IMR-90 (cell line): Measurements from ENCODE around the gene RAD51C.

Experiments
- BHLHE40 ChIP-seq: fragments of 150-350 bp; IDR thresholded peaks from 2 replicates; pipeline ENCODE4 v1.6.1; 2016; ENCODE audit warnings: mild to moderate bottlenecking, low read depth, low read length
- CHD1 ChIP-seq: IDR thresholded peaks from 2 replicates; pipeline ENCODE4 v1.6.1; 2012; ENCODE audit warnings: low read depth, low read length, improper control_type of control experiment
- MAFK ChIP-seq: IDR thresholded peaks from 2 replicates; pipeline ENCODE4 v1.6.1; 2012; ENCODE audit warnings: low read depth, low read length, improper control_type of control experiment
- MXI1 ChIP-seq: IDR thresholded peaks from 2 replicates; pipeline ENCODE4 v1.6.1; 2012; ENCODE audit warnings: low read depth, mild to moderate bottlenecking, low read length, moderate library complexity, borderline replicate concordance
- POLR2A ChIP-seq: IDR thresholded peaks from 2 replicates; pipeline ENCODE4 v1.6.1; 2012; ENCODE audit warnings: mild to moderate bottlenecking, low read depth, low read length
- RAD21 ChIP-seq: IDR thresholded peaks from 2 replicates; pipeline ENCODE4 v1.6.1; 2012; ENCODE audit warnings: low read length, improper control_type of control experiment
- TF ChIP-seq, protein P1 (sequence below): fragments of 150-350 bp; IDR thresholded peaks from 2 replicates; pipeline ENCODE4 v1.6.1; 2016; ENCODE audit warnings: low read depth, mild to moderate bottlenecking, low read length, moderate library complexity, borderline replicate concordance
- TF ChIP-seq, protein P2 (sequence below): conservative IDR thresholded peaks from 2 replicates; pipeline ENCODE4 v1.5.1; 2012; ENCODE audit warnings: mild to moderate bottlenecking, low read depth, low read length, improper control_type of control experiment

DNA sequence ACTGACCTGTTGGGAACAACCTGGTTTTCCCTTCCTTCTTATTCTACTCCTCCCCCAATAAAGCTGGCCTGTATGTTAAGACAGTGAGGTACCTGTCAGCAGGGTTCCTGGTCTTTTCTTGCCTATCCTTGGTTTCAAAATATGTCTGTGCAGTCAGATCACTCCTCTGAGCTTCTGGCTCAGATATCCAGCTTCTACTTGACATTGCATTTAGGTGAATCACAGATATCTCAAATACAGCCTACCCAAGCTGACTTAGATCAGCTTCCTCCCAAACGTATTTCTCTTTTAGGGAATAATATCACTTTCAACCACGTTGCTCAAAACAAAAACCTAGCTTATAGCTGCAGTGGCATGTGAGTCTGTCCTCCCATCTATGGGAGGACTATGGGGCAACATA lies 49.3 kb upstream of the RAD51C start:
- TF ChIP-seq, protein P1, sequence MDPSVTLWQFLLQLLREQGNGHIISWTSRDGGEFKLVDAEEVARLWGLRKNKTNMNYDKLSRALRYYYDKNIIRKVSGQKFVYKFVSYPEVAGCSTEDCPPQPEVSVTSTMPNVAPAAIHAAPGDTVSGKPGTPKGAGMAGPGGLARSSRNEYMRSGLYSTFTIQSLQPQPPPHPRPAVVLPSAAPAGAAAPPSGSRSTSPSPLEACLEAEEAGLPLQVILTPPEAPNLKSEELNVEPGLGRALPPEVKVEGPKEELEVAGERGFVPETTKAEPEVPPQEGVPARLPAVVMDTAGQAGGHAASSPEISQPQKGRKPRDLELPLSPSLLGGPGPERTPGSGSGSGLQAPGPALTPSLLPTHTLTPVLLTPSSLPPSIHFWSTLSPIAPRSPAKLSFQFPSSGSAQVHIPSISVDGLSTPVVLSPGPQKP: no peak
- TF ChIP-seq, protein P2, sequence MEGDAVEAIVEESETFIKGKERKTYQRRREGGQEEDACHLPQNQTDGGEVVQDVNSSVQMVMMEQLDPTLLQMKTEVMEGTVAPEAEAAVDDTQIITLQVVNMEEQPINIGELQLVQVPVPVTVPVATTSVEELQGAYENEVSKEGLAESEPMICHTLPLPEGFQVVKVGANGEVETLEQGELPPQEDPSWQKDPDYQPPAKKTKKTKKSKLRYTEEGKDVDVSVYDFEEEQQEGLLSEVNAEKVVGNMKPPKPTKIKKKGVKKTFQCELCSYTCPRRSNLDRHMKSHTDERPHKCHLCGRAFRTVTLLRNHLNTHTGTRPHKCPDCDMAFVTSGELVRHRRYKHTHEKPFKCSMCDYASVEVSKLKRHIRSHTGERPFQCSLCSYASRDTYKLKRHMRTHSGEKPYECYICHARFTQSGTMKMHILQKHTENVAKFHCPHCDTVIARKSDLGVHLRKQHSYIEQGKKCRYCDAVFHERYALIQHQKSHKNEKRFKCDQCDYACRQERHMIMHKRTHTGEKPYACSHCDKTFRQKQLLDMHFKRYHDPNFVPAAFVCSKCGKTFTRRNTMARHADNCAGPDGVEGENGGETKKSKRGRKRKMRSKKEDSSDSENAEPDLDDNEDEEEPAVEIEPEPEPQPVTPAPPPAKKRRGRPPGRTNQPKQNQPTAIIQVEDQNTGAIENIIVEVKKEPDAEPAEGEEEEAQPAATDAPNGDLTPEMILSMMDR: no peak
- TF ChIP-seq BHLHE40 (no peak), POLR2A (no peak), MAFK (no peak), CHD1 (no peak), MXI1 (no peak), RAD21 (no peak)
